WTC11 (cell line): ENCODE measurements around the gene EIF4G3. TPM values are rescaled to one million over a fixed set of nuclear protein-coding genes. Genes with fewer than 3 reads are reported as not detected.
A peak's percentile ranks its signal among the peaks of the same experiment; 100 is the strongest.

Experiments used
- ATAC-seq: fragments of 200-7000 bp; cut with Tn5 transposase; 2 replicates; pipeline ENCODE4 v1.10.0; 2021; ENCODE audit warnings: mild to moderate bottlenecking, moderate library complexity
- CTCF ChIA-PET: fragments of 300-600 bp; sonication (Branson Sonifier 250); formaldehyde crosslinking; loops from one replicate; lab custom pipeline; 2021; ENCODE audit warnings: antibody characterized with exemption; lab: Charles Lee
- POLR2A ChIA-PET: fragments of 350-600 bp; sonication (Branson Sonifier 250); formaldehyde crosslinking; loops from one replicate; lab custom pipeline; 2021; ENCODE audit warnings: antibody characterized with exemption; lab: Charles Lee
- DNase-seq: peaks from one replicate; pipeline ENCODE4 v3.0.0; 2021; ENCODE audit warnings: low spot score
- H3K27ac Mint-ChIP-seq: 2 replicates; pipeline ENCODE4 v1.8.0; 2021; ENCODE audit warnings: mixed read lengths
- H3K27me3 Mint-ChIP-seq: 2 replicates; pipeline ENCODE4 v1.8.0; 2021; ENCODE audit warnings: low read depth, mild to moderate bottlenecking, moderate library complexity, mixed read lengths
- H3K36me3 Mint-ChIP-seq: 2 replicates; pipeline ENCODE4 v1.8.0; 2021; ENCODE audit warnings: mixed read lengths
- H3K4me1 Mint-ChIP-seq: 2 replicates; pipeline ENCODE4 v1.8.0; 2022; ENCODE audit warnings: mixed read lengths
- H3K4me3 Mint-ChIP-seq: 2 replicates; pipeline ENCODE4 v1.8.0; 2021; ENCODE audit warnings: mild to moderate bottlenecking, moderate library complexity, mixed read lengths
- H3K9me3 Mint-ChIP-seq: 2 replicates; pipeline ENCODE4 v1.8.0; 2021; ENCODE audit warnings: mixed read lengths
- CBFB ChIP-seq: sonication (generic); formaldehyde crosslinking; IDR thresholded peaks from 2 replicates; pipeline ENCODE4 v1.8.1; 2022; ENCODE audit warnings: mild to moderate bottlenecking, low read depth, missing genetic modification reagents
- ELF4 ChIP-seq: sonication (generic); formaldehyde crosslinking; IDR thresholded peaks from 2 replicates; pipeline ENCODE4 v1.8.1; 2022; ENCODE audit warnings: low read depth, mild to moderate bottlenecking, moderate library complexity, missing genetic modification reagents
- EMX1 ChIP-seq: fragments of 250-450 bp; sonication (Bioruptor Pico); IDR thresholded peaks from 2 replicates; pipeline ENCODE4 v1.8.0; 2021; ENCODE audit warnings: mild to moderate bottlenecking
- JUN ChIP-seq: sonication (generic); formaldehyde crosslinking; IDR thresholded peaks from 2 replicates; pipeline ENCODE4 v1.8.0; 2023; ENCODE audit warnings: mild to moderate bottlenecking, missing genetic modification reagents
- KAT7 ChIP-seq: sonication (generic); formaldehyde crosslinking; IDR thresholded peaks from 2 replicates; pipeline ENCODE4 v1.8.1; 2023; ENCODE audit warnings: missing genetic modification reagents, mild to moderate bottlenecking, borderline replicate concordance
- MXD4 ChIP-seq: fragments of 250-450 bp; sonication (Bioruptor Pico); IDR thresholded peaks from 2 replicates; pipeline ENCODE4 v1.8.0; 2021; ENCODE audit warnings: mild to moderate bottlenecking, moderate library complexity, borderline replicate concordance
- NR3C1 ChIP-seq: sonication (generic); formaldehyde crosslinking; conservative IDR thresholded peaks from 2 replicates; pipeline ENCODE4 v1.8.1; 2023; ENCODE audit warnings: low read depth, mild to moderate bottlenecking, missing genetic modification reagents
- ZNF232 ChIP-seq: sonication (generic); formaldehyde crosslinking; IDR thresholded peaks from 2 replicates; pipeline ENCODE4 v1.8.0; 2022; ENCODE audit warnings: mild to moderate bottlenecking, missing genetic modification reagents
- ZNF317 ChIP-seq: sonication (generic); formaldehyde crosslinking; IDR thresholded peaks from 2 replicates; pipeline ENCODE4 v1.8.1; 2023; ENCODE audit warnings: low read depth, mild to moderate bottlenecking, moderate library complexity, missing genetic modification reagents, borderline replicate concordance
- total RNA-seq: library from RNA; stranded (reverse); gene quantifications from 3 replicates; pipeline ENCODE4 v1.2.3, GENCODE V29; 2021
- TF ChIP-seq, protein P1 (sequence below): sonication (generic); formaldehyde crosslinking; IDR thresholded peaks from 2 replicates; pipeline ENCODE4 v1.8.0; 2022; ENCODE audit warnings: mild to moderate bottlenecking, missing genetic modification reagents
- TF ChIP-seq, protein P2 (sequence below): sonication (generic); formaldehyde crosslinking; IDR thresholded peaks from 2 replicates; pipeline ENCODE4 v1.8.1; 2023; ENCODE audit warnings: mild to moderate bottlenecking, missing genetic modification reagents, borderline replicate concordance
- TF ChIP-seq, protein P3 (sequence below): sonication (generic); formaldehyde crosslinking; IDR thresholded peaks from 2 replicates; pipeline ENCODE4 v1.8.1; 2023; ENCODE audit warnings: mild to moderate bottlenecking, missing genetic modification reagents
- TF ChIP-seq, protein P4 (sequence below): sonication (generic); formaldehyde crosslinking; IDR thresholded peaks from 2 replicates; pipeline ENCODE4 v1.8.0; 2023; ENCODE audit warnings: missing genetic modification reagents
- TF ChIP-seq, protein P5 (sequence below): sonication (generic); formaldehyde crosslinking; IDR thresholded peaks from 2 replicates; pipeline ENCODE4 v1.8.0; 2022; ENCODE audit warnings: mild to moderate bottlenecking, missing genetic modification reagents
- TF ChIP-seq, protein P6 (sequence below): sonication (generic); formaldehyde crosslinking; IDR thresholded peaks from 2 replicates; pipeline ENCODE4 v1.8.1; 2022; ENCODE audit warnings: mild to moderate bottlenecking, moderate library complexity, missing genetic modification reagents

The EIF4G3 gene
- total RNA-seq, 1 experiment from 2014 or later: 77.7 TPM

DNA sequence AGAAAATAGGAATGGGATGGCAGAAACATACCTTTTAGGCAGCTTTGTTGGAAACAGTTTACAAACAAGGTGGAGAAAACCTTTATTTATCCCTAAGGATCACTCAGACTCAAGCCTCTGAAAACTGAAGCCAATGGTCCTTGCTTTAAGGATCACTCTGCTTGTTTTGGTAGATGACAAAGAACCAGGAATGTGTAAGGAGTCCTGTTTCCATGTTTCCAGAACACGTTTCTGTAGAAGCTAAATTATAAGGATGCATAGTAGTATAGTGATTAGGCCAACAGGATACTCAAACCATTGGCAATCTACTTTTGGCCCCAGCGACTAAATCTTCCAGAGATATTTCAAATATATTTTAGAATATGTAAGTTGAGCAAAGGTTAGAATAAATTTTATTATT, 240.5 kb downstream of the EIF4G3 start:
- DNase-seq (no peak), ATAC-seq (no peak; the same call in 1 of the 2 replicates)
- no peaks in the 10 kb centered on the region for H3K27me3 Mint-ChIP-seq
- ChIA-PET POLR2A (no interaction called here), CTCF (interaction anchor here (1.0 to 1.8 kb wide), 2 partner anchors 239 to 259 kb away, joined by 4 to 7 read pairs; no protein-coding TSS in a partner anchor)
- peaks cover 8% of the 10 kb centered on the region for H3K4me1 Mint-ChIP-seq
- no peak for TF ChIP-seq NR3C1 (CRISPR knock-in tag)
- no peak for TF ChIP-seq EMX1 (CRISPR knock-in tag)
- TF ChIP-seq JUN (CRISPR knock-in tag): no peak
- no peak for TF ChIP-seq MXD4 (CRISPR knock-in tag)
- TF ChIP-seq, protein P1, sequence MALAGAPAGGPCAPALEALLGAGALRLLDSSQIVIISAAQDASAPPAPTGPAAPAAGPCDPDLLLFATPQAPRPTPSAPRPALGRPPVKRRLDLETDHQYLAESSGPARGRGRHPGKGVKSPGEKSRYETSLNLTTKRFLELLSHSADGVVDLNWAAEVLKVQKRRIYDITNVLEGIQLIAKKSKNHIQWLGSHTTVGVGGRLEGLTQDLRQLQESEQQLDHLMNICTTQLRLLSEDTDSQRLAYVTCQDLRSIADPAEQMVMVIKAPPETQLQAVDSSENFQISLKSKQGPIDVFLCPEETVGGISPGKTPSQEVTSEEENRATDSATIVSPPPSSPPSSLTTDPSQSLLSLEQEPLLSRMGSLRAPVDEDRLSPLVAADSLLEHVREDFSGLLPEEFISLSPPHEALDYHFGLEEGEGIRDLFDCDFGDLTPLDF: no peak
- TF ChIP-seq ELF4 (CRISPR knock-in tag): no peak
- TF ChIP-seq, protein P2, sequence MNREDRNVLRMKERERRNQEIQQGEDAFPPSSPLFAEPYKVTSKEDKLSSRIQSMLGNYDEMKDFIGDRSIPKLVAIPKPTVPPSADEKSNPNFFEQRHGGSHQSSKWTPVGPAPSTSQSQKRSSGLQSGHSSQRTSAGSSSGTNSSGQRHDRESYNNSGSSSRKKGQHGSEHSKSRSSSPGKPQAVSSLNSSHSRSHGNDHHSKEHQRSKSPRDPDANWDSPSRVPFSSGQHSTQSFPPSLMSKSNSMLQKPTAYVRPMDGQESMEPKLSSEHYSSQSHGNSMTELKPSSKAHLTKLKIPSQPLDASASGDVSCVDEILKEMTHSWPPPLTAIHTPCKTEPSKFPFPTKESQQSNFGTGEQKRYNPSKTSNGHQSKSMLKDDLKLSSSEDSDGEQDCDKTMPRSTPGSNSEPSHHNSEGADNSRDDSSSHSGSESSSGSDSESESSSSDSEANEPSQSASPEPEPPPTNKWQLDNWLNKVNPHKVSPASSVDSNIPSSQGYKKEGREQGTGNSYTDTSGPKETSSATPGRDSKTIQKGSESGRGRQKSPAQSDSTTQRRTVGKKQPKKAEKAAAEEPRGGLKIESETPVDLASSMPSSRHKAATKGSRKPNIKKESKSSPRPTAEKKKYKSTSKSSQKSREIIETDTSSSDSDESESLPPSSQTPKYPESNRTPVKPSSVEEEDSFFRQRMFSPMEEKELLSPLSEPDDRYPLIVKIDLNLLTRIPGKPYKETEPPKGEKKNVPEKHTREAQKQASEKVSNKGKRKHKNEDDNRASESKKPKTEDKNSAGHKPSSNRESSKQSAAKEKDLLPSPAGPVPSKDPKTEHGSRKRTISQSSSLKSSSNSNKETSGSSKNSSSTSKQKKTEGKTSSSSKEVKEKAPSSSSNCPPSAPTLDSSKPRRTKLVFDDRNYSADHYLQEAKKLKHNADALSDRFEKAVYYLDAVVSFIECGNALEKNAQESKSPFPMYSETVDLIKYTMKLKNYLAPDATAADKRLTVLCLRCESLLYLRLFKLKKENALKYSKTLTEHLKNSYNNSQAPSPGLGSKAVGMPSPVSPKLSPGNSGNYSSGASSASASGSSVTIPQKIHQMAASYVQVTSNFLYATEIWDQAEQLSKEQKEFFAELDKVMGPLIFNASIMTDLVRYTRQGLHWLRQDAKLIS (CRISPR knock-in tag): no peak
- no peaks in the 10 kb centered on the region for H3K9me3 Mint-ChIP-seq
- H3K36me3 Mint-ChIP-seq: peaks cover 6% of the 10 kb centered on the region; the same call in 1 of the 2 replicates
- H3K27ac Mint-ChIP-seq: no peak overlapping the region
- H3K4me3 Mint-ChIP-seq: no peak overlapping the region

DNA sequence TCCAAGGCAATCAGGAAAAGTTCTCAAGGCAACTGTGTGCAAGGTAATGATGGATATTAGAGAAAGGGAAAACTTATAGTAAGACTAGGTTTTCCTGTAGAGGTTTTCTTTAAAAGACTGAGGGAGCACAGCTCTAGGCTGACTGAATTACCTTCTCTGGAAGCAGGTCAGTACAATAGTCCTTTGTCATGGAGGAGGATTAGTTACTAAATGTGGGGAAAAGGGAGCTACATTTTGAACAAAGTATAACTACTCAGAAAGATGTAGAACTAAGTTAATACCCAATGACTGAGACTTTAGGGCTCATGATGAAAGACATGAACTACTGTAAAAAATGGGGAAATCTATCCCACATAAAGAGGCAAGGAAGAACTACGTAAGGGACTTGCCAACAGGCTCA, 241.0 kb downstream of the EIF4G3 start:
- Mint-ChIP-seq H3K36me3 (peaks cover 5% of the 10 kb centered on the region; the same call in 1 of the 2 replicates), H3K4me1 (peaks cover 8% of the 10 kb centered on the region), H3K4me3 (no peak overlapping the region), H3K27ac (no peak overlapping the region), H3K27me3 (no peaks in the 10 kb centered on the region), H3K9me3 (no peaks in the 10 kb centered on the region)
- DNase-seq: no peak
- peak; percentile 36 for ATAC-seq
- ChIA-PET CTCF (interaction anchor here (1.0 to 1.8 kb wide), 2 partner anchors 239 to 259 kb away, joined by 4 to 7 read pairs; no protein-coding TSS in a partner anchor), POLR2A (no interaction called here)
- TF ChIP-seq ELF4 (CRISPR knock-in tag) (no peak), ZNF232 (no peak)
- TF ChIP-seq, protein P3, sequence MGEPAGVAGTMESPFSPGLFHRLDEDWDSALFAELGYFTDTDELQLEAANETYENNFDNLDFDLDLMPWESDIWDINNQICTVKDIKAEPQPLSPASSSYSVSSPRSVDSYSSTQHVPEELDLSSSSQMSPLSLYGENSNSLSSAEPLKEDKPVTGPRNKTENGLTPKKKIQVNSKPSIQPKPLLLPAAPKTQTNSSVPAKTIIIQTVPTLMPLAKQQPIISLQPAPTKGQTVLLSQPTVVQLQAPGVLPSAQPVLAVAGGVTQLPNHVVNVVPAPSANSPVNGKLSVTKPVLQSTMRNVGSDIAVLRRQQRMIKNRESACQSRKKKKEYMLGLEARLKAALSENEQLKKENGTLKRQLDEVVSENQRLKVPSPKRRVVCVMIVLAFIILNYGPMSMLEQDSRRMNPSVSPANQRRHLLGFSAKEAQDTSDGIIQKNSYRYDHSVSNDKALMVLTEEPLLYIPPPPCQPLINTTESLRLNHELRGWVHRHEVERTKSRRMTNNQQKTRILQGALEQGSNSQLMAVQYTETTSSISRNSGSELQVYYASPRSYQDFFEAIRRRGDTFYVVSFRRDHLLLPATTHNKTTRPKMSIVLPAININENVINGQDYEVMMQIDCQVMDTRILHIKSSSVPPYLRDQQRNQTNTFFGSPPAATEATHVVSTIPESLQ (CRISPR knock-in tag): no peak

DNA sequence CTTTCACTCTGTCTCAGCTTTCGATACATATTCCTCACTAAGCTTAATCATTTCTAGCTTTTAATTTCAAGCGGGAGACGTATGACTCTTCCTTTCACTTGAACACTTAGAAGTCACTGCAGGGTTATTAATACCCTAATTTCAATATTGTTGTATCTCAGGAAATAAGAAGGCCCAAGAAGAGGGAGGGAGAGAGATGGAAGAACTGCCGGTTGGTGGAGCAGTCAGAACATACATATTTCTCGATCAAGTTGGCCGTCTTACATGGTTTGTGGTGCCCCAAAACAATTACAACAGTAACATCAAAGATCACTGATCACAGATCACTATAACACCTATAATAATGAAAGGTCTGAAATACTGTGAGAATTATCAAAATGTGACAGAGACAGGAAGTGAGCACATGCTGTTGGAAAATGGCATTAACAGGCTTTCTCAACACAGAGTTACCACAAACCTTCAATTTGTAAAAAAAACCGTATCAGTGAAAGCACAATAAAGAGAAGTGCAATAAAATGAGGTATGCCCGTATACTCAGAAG, 244.2 kb downstream of the EIF4G3 start:
- no peaks in the 10 kb centered on the region for H3K27me3 Mint-ChIP-seq
- no peak overlapping the region for H3K4me3 Mint-ChIP-seq
- H3K36me3 Mint-ChIP-seq: peaks cover 3% of the 10 kb centered on the region; the same call in 1 of the 2 replicates
- ChIA-PET POLR2A (no interaction called here), CTCF (no interaction called here)
- H3K27ac Mint-ChIP-seq: no peak overlapping the region
- no peaks in the 10 kb centered on the region for H3K9me3 Mint-ChIP-seq
- DNase-seq (no peak), ATAC-seq (no peak)
- H3K4me1 Mint-ChIP-seq: peaks cover 8% of the 10 kb centered on the region
- TF ChIP-seq, protein P4, sequence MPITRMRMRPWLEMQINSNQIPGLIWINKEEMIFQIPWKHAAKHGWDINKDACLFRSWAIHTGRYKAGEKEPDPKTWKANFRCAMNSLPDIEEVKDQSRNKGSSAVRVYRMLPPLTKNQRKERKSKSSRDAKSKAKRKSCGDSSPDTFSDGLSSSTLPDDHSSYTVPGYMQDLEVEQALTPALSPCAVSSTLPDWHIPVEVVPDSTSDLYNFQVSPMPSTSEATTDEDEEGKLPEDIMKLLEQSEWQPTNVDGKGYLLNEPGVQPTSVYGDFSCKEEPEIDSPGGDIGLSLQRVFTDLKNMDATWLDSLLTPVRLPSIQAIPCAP: no peak
- TF ChIP-seq, protein P2 (CRISPR knock-in tag): no peak
- TF ChIP-seq, protein P5, sequence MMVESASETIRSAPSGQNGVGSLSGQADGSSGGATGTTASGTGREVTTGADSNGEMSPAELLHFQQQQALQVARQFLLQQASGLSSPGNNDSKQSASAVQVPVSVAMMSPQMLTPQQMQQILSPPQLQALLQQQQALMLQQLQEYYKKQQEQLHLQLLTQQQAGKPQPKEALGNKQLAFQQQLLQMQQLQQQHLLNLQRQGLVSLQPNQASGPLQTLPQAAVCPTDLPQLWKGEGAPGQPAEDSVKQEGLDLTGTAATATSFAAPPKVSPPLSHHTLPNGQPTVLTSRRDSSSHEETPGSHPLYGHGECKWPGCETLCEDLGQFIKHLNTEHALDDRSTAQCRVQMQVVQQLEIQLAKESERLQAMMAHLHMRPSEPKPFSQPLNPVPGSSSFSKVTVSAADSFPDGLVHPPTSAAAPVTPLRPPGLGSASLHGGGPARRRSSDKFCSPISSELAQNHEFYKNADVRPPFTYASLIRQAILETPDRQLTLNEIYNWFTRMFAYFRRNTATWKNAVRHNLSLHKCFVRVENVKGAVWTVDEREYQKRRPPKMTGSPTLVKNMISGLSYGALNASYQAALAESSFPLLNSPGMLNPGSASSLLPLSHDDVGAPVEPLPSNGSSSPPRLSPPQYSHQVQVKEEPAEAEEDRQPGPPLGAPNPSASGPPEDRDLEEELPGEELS: no peak
- no peak for TF ChIP-seq CBFB (CRISPR knock-in tag)
- TF ChIP-seq, protein P6, sequence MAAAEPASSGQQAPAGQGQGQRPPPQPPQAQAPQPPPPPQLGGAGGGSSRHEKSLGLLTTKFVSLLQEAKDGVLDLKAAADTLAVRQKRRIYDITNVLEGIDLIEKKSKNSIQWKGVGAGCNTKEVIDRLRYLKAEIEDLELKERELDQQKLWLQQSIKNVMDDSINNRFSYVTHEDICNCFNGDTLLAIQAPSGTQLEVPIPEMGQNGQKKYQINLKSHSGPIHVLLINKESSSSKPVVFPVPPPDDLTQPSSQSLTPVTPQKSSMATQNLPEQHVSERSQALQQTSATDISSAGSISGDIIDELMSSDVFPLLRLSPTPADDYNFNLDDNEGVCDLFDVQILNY (CRISPR knock-in tag): no peak
- no peak for TF ChIP-seq KAT7
- no peak for TF ChIP-seq ZNF317
